ENCODE measurements around the gene POMT1. TPM values are rescaled to one million over a fixed set of nuclear protein-coding genes. Genes with fewer than 3 reads are reported as not detected.

Gene POMT1
- total and polyA plus RNA-seq, 2 experiments from 2014 or later = 35.3 to 44.8 TPM

- peaks cover 13% of the 10 kb centered on the region for H3K4me1 ChIP-seq (ENCODE audit: insufficient read depth)
- 47% methylated on average over 23 of the region's 103 CpGs for WGBS (ENCODE audit: low lambda C conversion rate, missing lambda C conversion rate)
Observed at GRCh38 chr9:131530920-131531832, 28.5 kb downstream of the POMT1 start, which contains the start of gene UCK1. UCK1 (minus strand) TSS chr9:131531263; CDS start chr9:131531174, 89 bp downstream.

GRCh38 chr9:131534721-131535237, 32.1 kb downstream of the POMT1 start:
- peaks cover 10% of the 10 kb centered on the region for H3K4me1 ChIP-seq (ENCODE audit: insufficient read depth)
- no peaks in the 10 kb centered on the region for H4K20me1 ChIP-seq (ENCODE audit: insufficient read depth, poor library complexity, severe bottlenecking)
- 64% methylated on average over 8 of the region's 8 CpGs for WGBS (ENCODE audit: low lambda C conversion rate, missing lambda C conversion rate)
- no peaks in the 10 kb centered on the region for H3K27me3 ChIP-seq
- TF ChIP-seq EZH2phosphoT487 (IDR thresholded peaks at IDR 0.05; ENCODE audit: low read depth, severe bottlenecking, unreplicated experiment) = no peak
- TF ChIP-seq EZH2 (IDR thresholded peaks at IDR 0.05; ENCODE audit: borderline replicate concordance) = no peak
- peaks cover 12% of the 10 kb centered on the region for H3K79me2 ChIP-seq
- no peak overlapping the region for H3K4me2 ChIP-seq
- H3K36me3 ChIP-seq (replicated peaks; ENCODE audit: insufficient read depth, low read depth) = no peaks in the 10 kb centered on the region
- H3K27ac ChIP-seq = no peak overlapping the region
- H2AFZ ChIP-seq = no peak overlapping the region
- no peak overlapping the region for H3K4me3 ChIP-seq
- no peak for DNase-seq (ENCODE audit: low spot score)
- no peaks in the 10 kb centered on the region for H3K9me3 ChIP-seq (ENCODE audit: low read depth)
- H3K9me2 ChIP-seq (replicated peaks; ENCODE audit: insufficient read depth) = no peaks in the 10 kb centered on the region

More at GRCh38 chr9:131530920-131531832, 28.5 kb downstream of the POMT1 start, which contains the start of gene UCK1:
- Histone ChIP-seq H3K27me3 (no peaks in the 10 kb centered on the region), H3K9me2 (replicated peaks; ENCODE audit: insufficient read depth) (no peaks in the 10 kb centered on the region), H2AFZ (peak within 1 kb of the TSS; percentile 99), H3K9me3 (ENCODE audit: low read depth) (no peaks in the 10 kb centered on the region), H4K20me1 (ENCODE audit: insufficient read depth, poor library complexity, severe bottlenecking) (no peaks in the 10 kb centered on the region), H3K36me3 (replicated peaks; ENCODE audit: insufficient read depth, low read depth) (no peaks in the 10 kb centered on the region), H3K4me3 (peak within 1 kb of the TSS; percentile 91), H3K27ac (peak within 1 kb of the TSS; percentile 68), H3K79me2 (peaks cover 17% of the 10 kb centered on the region), H3K4me2 (peak within 1 kb of the TSS; percentile 97)
- peak; percentile 92 for DNase-seq (ENCODE audit: low spot score)
- TF ChIP-seq EZH2 (IDR thresholded peaks at IDR 0.05; ENCODE audit: borderline replicate concordance) (no peak), CTCF (IDR thresholded peaks at IDR 0.05; ENCODE audit: poor library complexity) (no peak)

DNA sequence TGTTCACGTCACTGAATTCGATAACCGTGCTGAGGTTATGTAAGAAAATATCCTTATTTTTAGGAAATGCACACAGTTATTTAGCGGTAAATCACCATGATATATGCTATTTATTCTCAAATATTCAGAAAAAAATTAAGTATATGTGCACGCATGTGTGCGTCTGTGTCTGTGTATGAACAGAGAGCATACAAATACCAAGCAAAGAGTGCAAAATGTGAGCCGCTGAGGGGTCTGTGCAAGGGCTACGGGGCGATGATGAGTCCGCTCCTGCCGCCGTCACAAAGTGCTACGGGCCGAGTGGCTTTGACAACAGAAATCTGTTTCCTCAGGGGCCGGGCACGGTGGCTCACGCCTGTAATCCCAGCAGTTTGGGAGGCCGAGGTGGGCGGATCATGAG, 35.2 kb downstream of the POMT1 start:
- Histone ChIP-seq H3K4me3 (no peak overlapping the region), H3K4me1 (ENCODE audit: insufficient read depth) (no peaks in the 10 kb centered on the region), H2AFZ (no peak overlapping the region), H3K79me2 (no peaks in the 10 kb centered on the region), H3K9me2 (replicated peaks; ENCODE audit: insufficient read depth) (no peaks in the 10 kb centered on the region), H3K27me3 (no peaks in the 10 kb centered on the region), H4K20me1 (ENCODE audit: insufficient read depth, poor library complexity, severe bottlenecking) (no peaks in the 10 kb centered on the region), H3K9me3 (ENCODE audit: low read depth) (peaks cover 5% of the 10 kb centered on the region), H3K27ac (no peak overlapping the region), H3K4me2 (no peak overlapping the region), H3K36me3 (replicated peaks; ENCODE audit: insufficient read depth, low read depth) (no peaks in the 10 kb centered on the region)
- no peak for DNase-seq (ENCODE audit: low spot score)
- WGBS (ENCODE audit: low lambda C conversion rate, missing lambda C conversion rate) = 97% methylated on average over 18 of the region's 19 CpGs
- TF ChIP-seq EZH2 (IDR thresholded peaks at IDR 0.05; ENCODE audit: borderline replicate concordance) (no peak), EZH2phosphoT487 (IDR thresholded peaks at IDR 0.05; ENCODE audit: low read depth, severe bottlenecking, unreplicated experiment) (no peak), CTCF (IDR thresholded peaks at IDR 0.05; ENCODE audit: poor library complexity) (no peak)
